Stimulated activated CD4-positive, alpha-beta T cell treated with anti-CD3 and anti-CD28 coated beads, Interleukin-1b, Interleukin-23, amount 100 ng/mL, for 48 hours (primary cell): ENCODE measurements around the gene ASRGL1.
A peak's percentile ranks its signal among the peaks of the same experiment; 100 is the strongest.

Source experiments
- DNase-seq: peaks from one replicate; pipeline ENCODE4 v3.0.0-alpha.2; 2020

The ASRGL1 gene

DNA sequence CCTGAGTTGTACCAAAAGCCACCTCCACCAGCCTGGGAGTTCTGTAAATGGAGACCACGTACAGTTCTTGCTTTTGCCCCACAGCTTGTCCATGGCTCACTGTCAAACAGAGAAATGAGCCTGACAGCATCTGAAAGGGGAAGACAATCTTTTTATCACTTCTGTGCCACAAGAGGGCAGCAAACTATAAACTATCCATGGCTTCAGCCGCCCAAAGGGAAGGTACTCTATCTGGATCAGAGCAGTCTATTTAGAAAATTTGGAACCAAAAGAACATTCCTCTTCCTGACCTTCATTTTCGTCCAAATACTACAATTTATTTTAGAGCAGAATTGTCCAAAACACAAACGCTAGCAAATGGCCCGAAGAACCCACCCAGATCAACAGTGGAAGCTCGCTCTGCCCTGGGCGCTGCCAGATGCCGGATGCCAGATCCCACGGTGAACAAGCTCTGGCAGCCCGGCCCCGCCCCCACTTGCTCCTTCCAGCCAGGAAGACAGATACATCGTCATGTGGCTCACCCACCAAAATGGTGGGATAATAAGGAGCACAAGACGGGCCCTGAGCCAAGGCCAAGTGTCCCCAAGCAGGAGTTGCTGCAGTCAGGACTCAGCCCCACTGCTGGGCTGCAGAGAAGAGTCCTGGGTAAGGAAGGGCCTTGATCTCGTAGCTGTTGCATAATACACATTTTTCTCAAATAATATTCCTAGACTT is 57.7 kb downstream of the ASRGL1 start:
- DNase-seq, result peak; percentile 32

DNA sequence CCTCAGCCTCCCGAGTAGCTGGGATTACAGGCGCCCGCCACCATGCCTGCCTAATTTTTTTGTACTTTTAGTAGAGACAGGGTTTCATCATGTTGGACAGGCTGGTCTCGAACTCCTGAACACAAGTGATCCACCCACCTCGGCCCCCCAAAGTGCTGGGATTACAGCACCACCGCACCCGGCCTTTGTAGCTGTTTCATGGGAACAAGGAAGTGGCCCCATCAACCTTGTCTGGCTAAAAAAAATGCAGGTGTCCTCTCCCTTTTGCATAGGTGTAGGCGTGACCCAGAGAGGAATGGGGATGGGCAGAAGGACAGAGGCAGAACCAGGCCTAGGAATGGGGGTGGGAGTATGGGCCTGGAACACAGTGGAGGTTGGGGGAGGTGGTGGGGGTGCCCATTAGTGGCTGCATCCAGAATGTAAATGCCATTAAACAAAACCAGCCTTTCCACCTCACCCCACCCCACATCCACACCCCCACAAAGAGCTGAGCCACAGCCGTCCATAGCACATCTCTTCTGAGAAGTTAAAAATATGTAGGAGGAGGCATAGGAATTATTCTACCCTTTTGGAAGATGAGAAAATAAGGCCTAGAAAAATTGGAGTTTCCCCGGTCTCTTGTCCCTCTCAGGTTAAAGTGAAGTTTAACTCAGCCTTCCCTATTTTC is 58.8 kb downstream of the ASRGL1 start:
- DNase-seq, result no peak

DNA sequence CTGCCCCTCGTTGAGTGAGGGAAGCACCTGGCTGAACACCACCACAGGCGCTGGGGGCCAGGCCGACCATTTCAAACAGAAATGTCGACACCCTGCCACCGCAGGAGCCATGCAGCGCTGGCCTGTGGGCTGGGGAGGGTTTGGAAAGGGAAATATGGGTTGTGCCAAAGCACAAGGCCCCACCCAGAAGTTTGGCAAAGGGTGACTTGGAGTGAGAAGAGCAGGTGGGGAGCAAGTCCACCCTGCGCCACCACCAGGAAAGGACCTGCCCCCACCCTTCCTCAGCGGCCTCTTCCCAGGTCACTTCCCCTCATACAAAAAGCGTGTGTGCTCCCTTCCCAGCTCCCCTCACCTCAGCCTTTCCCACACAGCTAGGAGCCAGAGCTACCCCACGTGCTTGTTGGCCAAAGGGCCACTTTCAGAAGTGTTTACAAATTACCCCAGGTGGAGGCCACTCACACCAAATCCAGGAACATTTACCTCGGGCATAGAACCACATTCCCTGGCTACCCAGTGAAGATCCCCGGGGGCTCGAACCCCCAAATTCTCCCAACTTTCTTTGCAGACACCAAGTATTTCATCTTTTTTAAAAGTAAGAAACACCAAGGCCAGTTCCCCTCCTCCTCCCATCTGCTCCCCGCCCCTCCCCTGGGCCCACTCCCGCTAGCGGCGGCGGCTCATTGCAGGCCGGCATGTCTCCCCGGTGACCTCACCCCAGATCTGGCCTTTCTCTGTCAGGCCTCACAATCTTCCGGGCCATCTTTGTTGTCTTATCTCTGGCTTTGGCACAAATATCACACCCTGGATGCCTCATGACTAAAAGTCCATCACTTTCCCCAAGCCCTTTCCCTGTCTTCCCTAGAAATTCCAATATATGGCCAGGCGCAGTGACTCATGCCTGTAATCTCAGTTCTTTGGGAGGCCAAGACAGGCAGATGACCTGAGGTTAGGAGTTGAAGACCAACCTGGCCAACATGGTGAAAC is 61.1 kb downstream of the ASRGL1 start:
- DNase-seq, result no peak

DNA sequence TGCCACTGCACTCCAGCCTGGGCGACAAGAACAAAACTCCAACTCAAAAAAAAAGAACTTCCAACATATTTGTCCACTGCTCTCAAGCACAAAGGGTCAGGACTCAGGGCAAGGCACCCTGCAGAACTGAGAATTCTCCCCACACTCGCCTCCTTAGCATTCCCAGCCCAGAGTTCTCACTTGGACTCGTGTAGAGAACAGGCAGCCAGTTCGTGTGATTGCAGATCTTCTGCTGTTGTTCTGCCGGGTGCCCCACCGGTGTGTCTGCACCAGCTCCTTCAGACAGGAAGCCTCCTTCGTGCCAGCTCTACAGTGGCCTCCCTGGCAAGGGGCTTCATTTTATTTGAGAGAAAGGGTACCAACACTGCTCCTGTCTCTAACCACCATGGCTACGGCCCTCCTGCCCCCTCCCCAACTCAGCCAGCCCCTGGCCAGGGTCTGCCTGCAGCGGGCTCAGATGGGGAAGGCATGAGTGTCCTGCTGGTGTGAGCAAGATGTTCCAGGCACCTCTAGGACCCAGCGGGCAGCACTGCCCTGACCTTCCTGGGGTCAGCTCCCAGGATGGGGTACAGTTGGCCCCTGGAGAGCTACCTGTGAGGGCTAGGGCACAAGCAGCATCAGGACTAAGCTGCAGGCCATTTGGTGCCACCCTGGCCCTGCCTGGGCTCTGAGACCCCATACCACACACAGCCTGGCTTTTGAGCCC is 62.1 kb downstream of the ASRGL1 start:
- DNase-seq, result no peak

DNA sequence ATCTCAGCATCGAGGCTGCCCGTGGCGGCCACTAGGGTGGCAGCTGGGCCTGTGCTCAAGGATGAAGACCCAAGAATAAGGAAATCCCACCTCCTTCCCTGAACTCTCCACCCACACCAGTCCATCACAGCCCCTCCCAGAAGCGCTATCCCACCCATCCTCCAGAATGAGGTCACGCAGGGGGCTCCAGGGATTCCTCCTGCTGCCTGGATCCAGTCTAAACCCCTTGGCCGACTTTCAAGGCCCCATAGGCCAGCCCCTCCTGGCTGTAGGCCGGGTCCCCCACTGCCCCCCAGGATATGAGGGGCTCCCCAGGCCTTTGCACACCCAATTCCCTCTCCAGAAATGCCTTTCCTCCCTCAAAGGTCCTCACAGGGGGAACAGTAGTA is 62.6 kb downstream of the ASRGL1 start:
- no peak for DNase-seq

DNA sequence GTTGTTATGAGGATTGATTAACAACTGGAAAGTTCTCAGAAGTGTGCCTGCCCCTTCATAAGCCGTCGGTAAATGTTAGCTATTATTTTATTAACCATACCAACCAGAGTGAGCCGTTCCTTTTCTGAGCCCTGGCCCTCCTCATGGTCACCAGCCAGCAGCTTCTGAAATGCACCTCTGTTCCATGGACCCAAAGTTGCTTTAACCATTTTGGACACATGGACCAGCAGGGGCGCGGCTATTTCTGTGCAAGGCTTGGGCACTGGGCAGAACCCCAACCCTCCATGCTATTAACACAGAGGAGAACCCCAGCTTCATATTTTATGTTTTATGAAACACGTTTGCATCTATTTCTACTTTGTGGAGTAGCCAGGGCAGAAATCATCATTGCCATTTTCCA is 63.0 kb downstream of the ASRGL1 start:
- DNase-seq, result no peak

DNA sequence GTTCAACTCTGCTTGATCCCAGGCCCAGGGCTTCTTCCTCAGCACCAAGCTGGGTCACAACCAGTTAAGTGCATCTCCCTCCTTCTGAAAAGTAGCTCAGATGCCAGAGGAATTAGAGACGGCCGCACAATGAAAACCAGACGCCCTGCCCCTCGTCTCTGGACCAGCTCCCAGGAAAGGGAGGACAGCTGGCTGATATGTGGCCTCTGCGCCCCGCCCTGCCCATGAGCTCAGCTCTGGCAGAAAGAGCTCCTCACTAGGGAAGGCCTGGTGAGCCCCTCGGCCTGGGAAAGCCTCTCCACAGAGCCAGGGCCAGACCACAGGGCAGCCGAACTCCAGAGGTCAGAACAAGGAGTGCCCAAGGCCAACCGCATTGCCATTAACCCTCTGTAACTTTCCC is 63.5 kb downstream of the ASRGL1 start:
- DNase-seq, result no peak

DNA sequence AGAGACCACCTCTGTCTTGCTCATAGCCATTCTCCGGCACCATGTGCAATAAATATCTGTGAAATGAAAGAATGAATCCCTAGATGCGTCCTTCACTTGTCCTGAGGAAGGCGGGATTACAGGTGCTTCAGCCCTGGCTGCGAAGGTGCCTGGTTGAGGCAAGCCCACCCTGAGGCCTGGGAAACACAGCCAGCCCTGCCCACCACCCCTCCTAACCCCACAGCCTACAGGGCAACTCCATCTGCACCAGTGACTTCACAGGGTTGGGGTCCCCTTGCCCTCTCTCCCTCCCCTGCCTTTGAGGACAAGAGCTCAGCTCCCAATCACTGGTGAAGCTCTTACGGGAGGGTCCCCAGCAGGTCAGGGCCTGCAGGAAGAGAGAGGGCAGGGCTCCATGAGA is 64.1 kb downstream of the ASRGL1 start:
- no peak for DNase-seq

DNA sequence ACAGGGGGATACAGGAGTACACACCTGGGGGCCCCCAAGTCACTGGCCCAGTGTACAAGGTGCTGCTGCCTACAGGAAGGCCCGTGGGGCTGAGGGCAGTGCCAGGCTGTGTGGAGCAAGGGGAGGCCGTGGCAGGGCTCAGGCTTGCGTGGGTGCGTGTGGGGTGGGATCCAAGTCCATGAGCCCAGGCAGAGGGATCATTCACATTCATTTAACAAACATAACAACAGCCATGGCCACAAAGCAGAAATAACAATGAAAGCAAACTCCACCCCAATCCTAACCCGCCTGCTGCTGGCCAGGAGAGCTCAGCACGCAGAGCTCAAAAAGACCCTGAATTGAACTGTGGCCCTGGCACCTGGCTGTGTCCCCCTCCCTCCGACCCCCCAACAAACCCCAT is 64.6 kb downstream of the ASRGL1 start:
- DNase-seq, result no peak

DNA sequence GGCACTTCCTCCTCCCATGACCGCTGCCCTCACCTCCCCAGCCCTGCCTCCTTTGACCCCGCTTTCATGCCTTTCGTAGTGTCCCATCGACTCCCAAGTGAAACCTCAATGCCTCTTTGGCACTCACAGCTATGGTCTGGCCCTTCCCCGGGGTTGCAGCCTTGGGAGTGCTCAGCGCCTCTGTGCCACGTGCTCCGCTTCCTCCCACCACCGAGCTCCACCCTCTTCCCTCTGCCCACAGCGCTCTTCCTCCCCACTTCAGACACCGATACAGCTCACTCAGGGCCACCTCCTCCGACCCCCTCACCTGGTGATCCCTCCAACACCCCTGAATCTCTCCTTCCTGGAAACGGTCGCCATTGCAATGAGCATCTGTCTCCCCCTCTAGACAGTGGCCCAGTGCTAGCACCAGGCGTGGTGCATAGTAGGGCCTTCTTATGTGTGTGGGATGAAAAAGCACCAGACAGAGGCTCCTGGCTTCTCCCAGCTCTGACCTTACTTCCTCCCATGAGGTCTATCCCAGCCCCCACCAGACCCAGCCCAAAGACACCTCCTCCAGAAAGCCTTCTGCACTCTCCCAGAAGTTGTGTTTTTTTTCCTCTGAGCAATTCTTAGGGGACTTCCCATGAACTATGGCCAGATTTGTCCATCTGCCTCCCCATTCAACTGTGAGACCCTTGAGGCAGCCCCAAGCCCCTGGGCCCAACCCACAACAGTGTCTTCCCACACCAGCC is 65.1 kb downstream of the ASRGL1 start:
- peak; percentile 54 for DNase-seq

DNA sequence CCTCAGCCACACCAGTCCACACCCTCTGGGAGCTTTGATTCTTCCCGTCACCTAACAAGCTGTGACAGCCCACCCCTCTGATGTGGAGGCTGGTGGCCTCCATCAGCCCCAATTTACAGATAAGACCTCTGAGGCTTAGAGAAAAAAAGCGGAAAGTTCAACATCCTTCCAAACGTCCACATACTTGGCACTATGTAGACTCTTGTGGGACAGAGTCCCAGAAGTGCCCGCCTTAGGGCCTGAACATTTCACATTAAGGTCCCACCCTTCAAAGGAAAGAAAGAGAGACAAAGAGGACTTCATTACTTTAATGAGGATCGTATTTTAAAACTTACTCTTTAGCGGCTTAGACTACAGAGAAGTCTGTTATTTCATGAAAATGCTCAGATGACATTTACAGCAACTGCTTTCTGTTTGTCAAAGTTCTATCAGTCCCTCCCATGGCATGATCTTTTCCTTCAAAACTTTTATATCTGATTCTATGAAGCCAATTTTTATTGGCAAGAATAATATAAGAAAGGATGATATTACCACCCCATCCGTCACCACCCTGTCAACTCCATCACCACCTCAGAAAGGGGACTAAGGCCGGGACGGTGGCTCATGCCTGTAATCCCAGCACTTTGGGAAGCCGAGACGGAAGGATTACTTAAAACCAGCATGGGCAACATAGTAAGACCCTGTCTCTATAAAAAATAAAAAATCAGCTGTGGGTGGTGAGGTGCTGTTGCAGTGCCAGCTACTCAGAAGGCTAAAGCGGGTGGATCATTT is 65.9 kb downstream of the ASRGL1 start:
- DNase-seq, result no peak

DNA sequence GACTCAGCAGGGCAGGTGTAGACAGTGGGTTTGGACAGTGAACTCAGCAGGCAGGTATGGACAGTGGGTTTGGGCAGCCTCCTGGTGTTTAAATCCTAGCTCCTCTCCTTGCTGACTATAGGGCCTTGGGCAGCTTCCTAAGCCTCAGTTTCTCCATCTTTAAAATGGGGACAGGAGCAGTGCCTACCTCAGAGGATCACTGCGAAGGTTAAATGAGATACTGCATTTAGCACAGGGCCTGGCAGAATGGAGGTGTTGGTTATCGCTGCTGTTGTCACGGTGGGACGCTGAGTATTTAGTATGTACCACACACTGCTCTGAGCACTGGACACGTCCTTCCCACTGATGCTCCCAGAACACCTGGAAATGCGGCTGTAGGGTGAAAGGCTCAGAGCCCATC is 67.2 kb downstream of the ASRGL1 start:
- no peak for DNase-seq

DNA sequence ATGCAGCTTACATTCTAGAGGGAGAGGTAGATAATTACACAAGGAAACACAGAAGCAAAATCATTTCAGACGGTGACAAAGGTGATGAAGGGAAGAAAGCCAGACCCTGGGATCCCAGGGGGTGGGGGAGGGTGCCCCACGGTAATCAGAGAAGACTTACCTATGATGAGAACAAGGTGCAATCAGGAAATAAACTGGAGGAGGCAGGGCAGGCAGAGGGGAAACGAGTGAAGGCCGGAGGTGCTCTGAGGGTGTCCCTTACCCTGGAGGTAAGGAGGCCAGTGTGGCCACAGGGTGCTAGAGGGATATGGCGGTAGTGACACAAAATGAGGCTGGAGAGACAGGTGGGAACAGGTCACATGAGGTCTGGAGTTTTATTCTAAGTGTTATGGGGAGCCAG is 67.7 kb downstream of the ASRGL1 start:
- no peak for DNase-seq

DNA sequence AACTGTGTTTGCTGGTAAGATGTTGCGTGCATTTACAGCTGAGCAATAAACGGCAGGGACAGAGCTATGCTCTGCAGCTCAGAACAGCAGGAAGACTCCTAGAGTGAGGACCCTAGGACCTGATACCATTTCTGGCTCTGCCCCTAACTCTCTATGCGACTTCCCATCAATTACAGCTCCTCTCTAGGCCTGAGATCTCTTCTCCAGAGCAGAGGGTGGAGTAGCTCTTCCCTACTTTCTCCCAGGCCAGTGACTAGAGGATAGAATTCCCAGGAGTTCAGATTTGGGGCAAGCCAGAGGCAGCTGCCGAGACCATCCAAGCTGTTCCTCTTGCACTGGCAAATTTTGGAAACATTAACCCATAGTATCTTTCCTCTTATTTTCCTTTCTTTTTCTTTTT is 68.8 kb downstream of the ASRGL1 start:
- no peak for DNase-seq

DNA sequence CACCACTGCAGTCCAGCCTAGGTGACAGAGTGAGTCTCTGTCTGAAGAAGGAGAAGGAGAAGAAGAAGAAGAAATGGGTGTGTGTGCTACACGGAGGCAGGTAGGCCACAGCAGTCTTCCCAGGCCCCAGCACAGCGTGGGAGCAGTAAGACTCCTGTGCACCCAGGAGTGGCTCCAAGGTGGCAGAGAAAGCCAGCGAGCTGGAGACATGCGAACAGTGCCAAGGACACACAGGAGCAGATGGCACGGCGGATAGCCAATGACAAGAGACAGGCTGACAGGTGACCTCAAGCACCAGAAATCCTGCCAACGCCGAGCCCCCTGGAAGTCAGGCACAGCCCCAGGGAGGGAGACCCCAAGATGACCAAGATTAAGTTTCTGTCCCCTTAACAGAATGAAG is 72.6 kb downstream of the ASRGL1 start:
- no peak for DNase-seq

DNA sequence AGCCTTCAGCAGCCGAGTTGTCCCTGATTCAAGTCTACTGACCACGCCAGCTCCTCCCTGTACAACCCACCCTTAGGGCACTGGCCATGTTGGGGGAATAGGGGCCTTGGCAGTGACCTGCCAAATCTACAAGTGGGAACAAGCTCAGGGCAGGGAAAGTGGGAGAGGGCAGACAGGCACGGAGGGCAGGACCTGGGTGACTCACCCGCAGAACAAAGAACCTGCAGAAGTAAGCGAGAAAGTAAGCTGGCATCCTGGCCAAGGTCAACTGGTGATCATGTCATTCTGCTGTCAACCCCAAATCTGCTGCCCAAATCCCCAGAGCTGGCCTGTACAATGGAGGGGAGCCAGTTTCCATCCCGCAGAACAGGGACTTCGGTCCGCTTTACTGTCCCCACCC is 73.7 kb downstream of the ASRGL1 start:
- DNase-seq, result no peak

DNA sequence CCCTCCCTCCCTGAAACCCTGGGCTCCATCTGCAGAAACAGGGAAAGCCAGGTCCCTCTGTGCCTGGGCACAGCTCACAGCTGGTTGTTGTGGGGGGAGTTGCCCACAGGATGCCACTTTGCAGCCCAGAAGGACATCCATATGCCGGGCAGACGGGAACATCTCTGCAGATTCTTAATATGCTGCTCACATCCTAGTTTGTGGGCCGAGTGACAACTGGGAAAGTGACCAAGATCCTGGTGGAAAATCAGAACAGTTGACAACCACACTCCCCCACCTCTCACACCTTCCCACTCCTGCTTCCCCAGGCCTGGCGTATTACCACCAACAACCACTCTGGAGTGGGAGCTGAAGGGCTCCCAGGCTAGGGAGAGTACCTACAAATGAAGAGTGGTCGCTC is 74.3 kb downstream of the ASRGL1 start:
- DNase-seq, result no peak

DNA sequence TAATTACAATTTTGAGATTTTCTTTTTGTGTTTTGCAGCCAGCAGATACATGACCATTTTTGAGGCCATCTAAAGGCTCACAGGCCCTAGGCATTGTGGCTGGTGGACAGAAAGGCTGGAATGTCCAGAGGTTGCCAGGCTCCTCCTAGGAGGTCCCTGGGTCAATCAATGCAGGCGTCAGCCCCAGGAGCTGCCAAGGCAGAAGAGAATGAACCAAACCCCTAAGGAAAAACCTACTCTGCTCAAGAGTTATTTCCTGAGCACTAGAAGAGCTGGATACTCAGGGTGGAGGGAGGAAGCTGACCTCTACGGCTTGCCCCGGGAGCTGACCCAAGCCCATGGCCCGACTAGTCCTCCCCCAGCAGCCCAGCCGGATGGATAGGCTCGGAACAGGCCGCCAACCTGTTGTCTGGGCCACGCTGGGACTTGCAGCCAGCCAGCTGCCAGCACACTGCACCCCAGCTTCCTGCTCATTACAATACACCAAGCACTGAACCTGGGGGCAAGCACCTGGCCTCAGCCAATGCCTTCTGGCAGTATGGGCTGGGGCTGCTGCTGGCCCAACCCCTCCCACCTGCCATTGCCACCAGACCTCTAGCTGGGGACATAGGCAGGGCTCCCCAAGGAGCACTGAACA is 75.9 kb downstream of the ASRGL1 start:
- DNase-seq, result no peak

DNA sequence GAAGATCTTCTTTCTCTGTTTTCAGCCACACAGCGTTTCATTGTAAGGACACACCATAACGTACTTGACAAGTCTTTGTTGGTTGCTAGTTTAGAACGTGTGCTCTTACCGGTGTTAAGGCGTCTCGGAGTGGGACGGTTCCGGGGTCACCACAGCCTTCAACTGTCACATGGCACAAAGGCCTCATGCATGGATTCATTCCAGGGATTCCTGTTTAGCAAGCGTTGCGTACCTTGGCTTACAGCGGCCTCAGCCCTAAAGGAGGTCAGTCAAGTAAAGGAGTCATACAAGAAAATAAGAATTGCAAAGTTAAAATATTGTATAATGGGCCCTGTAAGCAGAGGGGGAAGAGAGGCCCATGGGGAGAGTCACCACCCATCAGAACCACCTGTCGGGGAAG is 79.3 kb downstream of the ASRGL1 start:
- no peak for DNase-seq

DNA sequence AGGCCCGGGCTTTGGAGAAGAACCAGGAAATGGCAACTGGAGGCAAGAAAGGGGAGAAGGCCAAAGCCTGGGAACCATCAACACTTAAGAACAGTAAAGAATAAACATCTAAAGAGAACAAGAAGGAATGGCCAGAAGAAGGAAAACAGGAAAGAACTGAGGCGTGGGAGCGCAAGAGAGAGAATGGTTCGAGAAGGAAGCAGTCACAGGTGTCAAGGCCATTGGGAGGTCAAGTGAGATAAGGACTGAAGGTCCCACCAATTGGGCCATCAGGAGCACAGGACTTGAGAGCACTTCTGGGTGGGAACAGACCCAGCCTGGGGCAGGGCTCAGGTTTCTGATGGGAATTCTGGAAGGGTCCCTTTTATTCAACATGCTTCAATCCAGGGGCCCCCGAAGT is 80.9 kb downstream of the ASRGL1 start:
- DNase-seq, result no peak

DNA sequence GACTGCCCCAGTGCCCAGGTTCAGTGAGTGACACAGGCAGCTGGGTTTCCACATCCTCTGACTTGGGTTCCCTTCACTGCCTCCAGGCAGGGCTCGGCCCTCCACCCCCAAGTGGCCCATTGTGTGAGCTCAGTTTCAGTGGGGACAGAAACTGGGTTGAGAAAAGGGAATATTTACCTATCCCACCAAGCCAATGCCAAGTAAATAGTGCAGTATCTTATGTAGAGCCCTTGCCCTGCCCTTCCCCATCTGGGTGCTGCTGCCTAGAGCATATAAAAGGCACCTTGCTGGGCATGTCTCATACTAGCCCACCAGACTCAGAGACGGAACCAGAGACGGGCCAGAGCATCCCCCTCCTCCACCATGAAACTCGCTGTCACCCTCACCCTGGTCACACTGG is 81.5 kb downstream of the ASRGL1 start, which contains the start of gene SCGB1A1:
TSS of gene SCGB1A1 (plus strand) at position 301 of the 400 bp plus-strand sequence. CDS start at position 364, 63 bp downstream.
- DNase-seq, result no peak
